ENCODE data around the gene ALOX5AP. TPM values are rescaled to one million over a fixed set of nuclear protein-coding genes. Genes with fewer than 3 reads are reported as not detected.
A peak's percentile ranks its signal among the peaks of the same experiment; 100 is the strongest.

Gene ALOX5AP
- total RNA-seq, 1 donor from 2014 or later, result 65.8 TPM

GRCh38 chr13:30734439-30734838 lies 904 bp upstream of the ALOX5AP start:
- intact Hi-C loops (cut with micrococcal nuclease), result no loop called here
- Mint-ChIP-seq H3K4me3 (peak overlapping the region; percentile 98), H3K27me3 (ENCODE audit: insufficient read depth) (peaks cover 7% of the 10 kb centered on the region), H3K4me1 (ENCODE audit: low read depth) (peaks cover 63% of the 10 kb centered on the region), H3K9me3 (no peaks in the 10 kb centered on the region), H3K27ac (peak overlapping the region; percentile 96), H3K36me3 (ENCODE audit: low read depth) (peaks cover 5% of the 10 kb centered on the region)
- DNase-seq (ENCODE audit: low spot score), result no peak

- Mint-ChIP-seq H3K27ac (peak overlapping the region; percentile 96), H3K27me3 (ENCODE audit: insufficient read depth) (peaks cover 5% of the 10 kb centered on the region), H3K4me1 (ENCODE audit: low read depth) (peaks cover 76% of the 10 kb centered on the region), H3K4me3 (peak overlapping the region; percentile 98), H3K9me3 (no peaks in the 10 kb centered on the region), H3K36me3 (ENCODE audit: low read depth) (peaks cover 10% of the 10 kb centered on the region)
- no peak for DNase-seq (ENCODE audit: low spot score)
- intact Hi-C loops (cut with micrococcal nuclease), result loop anchor here (1.0 to 5.0 kb wide), 3 partner anchors 8 to 131 kb away; no protein-coding TSS in a partner anchor
Observed at GRCh38 chr13:30735872-30736175, 481 bp downstream of the ALOX5AP start.

- H3K27me3 Mint-ChIP-seq (ENCODE audit: insufficient read depth), result peaks cover 5% of the 10 kb centered on the region
- peaks cover 76% of the 10 kb centered on the region for H3K4me1 Mint-ChIP-seq (ENCODE audit: low read depth)
- no peaks in the 10 kb centered on the region for H3K9me3 Mint-ChIP-seq
- H3K36me3 Mint-ChIP-seq (ENCODE audit: low read depth), result peaks cover 10% of the 10 kb centered on the region
- no peak for DNase-seq (ENCODE audit: low spot score)
- intact Hi-C loops (cut with micrococcal nuclease), result loop anchor here (5.0 kb wide), 2 partner anchors 34 to 131 kb away; no protein-coding TSS in a partner anchor
- H3K4me3 Mint-ChIP-seq, result peak overlapping the region; percentile 98
- peak overlapping the region; percentile 84 for H3K27ac Mint-ChIP-seq
Observed at GRCh38 chr13:30736461-30737320, 1.3 kb downstream of the ALOX5AP start.

- peaks cover 2% of the 10 kb centered on the region for H3K27me3 Mint-ChIP-seq (ENCODE audit: insufficient read depth)
- H3K4me3 Mint-ChIP-seq, result peak overlapping the region; percentile 98
- intact Hi-C loops (cut with micrococcal nuclease), result loop anchor here (5.0 kb wide), 2 partner anchors 35 to 130 kb away; no protein-coding TSS in a partner anchor
- H3K27ac Mint-ChIP-seq, result peak overlapping the region; percentile 84
- H3K4me1 Mint-ChIP-seq (ENCODE audit: low read depth), result peaks cover 73% of the 10 kb centered on the region
- peaks cover 10% of the 10 kb centered on the region for H3K36me3 Mint-ChIP-seq (ENCODE audit: low read depth)
- H3K9me3 Mint-ChIP-seq, result no peaks in the 10 kb centered on the region
- no peak for DNase-seq (ENCODE audit: low spot score)
Observed at GRCh38 chr13:30737511-30738337, 2.4 kb downstream of the ALOX5AP start.

DNA sequence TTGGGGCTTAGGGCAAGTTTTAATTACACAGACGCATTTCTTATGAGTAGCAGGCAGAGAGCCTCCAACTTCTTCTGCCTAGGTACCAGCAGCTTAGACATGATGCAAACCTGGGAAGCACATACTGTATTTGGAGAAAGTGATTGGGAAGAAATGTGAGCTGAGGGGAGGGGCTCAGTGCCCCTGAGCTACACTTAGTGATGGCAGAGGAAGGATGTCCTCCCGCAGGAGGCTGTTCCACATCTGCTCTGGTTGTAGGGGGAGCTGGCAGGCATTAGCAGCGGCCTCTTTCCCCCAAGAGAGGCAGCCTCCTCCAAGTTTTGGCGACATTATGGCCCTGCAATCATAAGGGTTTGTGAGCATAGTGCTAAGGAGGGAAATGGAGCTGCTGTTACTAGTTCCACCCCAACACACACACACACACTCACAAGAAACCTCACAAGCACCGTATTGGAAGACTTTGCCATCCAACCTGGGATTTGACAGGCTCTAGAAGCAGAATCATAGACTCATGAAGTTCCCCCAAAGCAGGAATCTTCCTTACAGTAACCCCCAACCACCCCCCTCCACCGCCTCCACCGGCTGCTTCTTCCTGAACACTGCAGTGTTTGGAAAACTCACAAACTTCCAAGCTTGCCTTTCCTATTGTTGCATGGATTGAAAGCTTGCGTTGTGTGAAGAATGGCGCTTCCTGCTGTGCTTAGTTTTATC lies 3.3 kb downstream of the ALOX5AP start:
- Mint-ChIP-seq H3K4me3 (peak overlapping the region; percentile 98), H3K36me3 (ENCODE audit: low read depth) (peaks cover 19% of the 10 kb centered on the region), H3K9me3 (no peaks in the 10 kb centered on the region), H3K4me1 (ENCODE audit: low read depth) (peaks cover 78% of the 10 kb centered on the region), H3K27ac (peak overlapping the region; percentile 81), H3K27me3 (ENCODE audit: insufficient read depth) (peaks cover 2% of the 10 kb centered on the region)
- intact Hi-C loops (cut with micrococcal nuclease), result loop anchor here (5.0 kb wide), 2 partner anchors 36 to 129 kb away; no protein-coding TSS in a partner anchor
- no peak for DNase-seq (ENCODE audit: low spot score)

GRCh38 chr13:30739237-30739528 lies 3.8 kb downstream of the ALOX5AP start:
- Mint-ChIP-seq H3K27ac (peak overlapping the region; percentile 46), H3K9me3 (no peaks in the 10 kb centered on the region)

GRCh38 chr13:30739761-30740642 lies 4.7 kb downstream of the ALOX5AP start:
- H3K27ac Mint-ChIP-seq, result peak overlapping the region; percentile 95
- intact Hi-C loops (cut with micrococcal nuclease), result loop anchor here (1.0 to 5.0 kb wide), 17 partner anchors 27 to 1148 kb away; partner anchors contain the start of genes HMGB1, KATNAL1 and USPL1

More at GRCh38 chr13:30739237-30739528, 3.8 kb downstream of the ALOX5AP start:
- Mint-ChIP-seq H3K4me3 (peak overlapping the region; percentile 66), H3K36me3 (ENCODE audit: low read depth) (peaks cover 23% of the 10 kb centered on the region), H3K4me1 (ENCODE audit: low read depth) (peaks cover 81% of the 10 kb centered on the region), H3K27me3 (ENCODE audit: insufficient read depth) (peaks cover 2% of the 10 kb centered on the region)
- intact Hi-C loops (cut with micrococcal nuclease), result loop anchor here (5.0 kb wide), 2 partner anchors 37 to 128 kb away; no protein-coding TSS in a partner anchor
- no peak for DNase-seq (ENCODE audit: low spot score)

GRCh38 chr13:30742901-30743300 lies 7.6 kb downstream of the ALOX5AP start:
- DNase-seq (ENCODE audit: low spot score), result no peak
- no peaks in the 10 kb centered on the region for H3K27me3 Mint-ChIP-seq (ENCODE audit: insufficient read depth)
- intact Hi-C loops (cut with micrococcal nuclease), result loop anchor here (5.0 kb wide), 3 partner anchors 171 to 1151 kb away; no protein-coding TSS in a partner anchor
- peak overlapping the region; percentile 85 for H3K27ac Mint-ChIP-seq
- H3K36me3 Mint-ChIP-seq (ENCODE audit: low read depth), result peaks cover 47% of the 10 kb centered on the region
- peaks cover 72% of the 10 kb centered on the region for H3K4me1 Mint-ChIP-seq (ENCODE audit: low read depth)
- peak overlapping the region; percentile 27 for H3K4me3 Mint-ChIP-seq
- H3K9me3 Mint-ChIP-seq, result no peaks in the 10 kb centered on the region

More at GRCh38 chr13:30739761-30740642, 4.7 kb downstream of the ALOX5AP start:
- Mint-ChIP-seq H3K4me3 (peak overlapping the region; percentile 83), H3K4me1 (ENCODE audit: low read depth) (peaks cover 81% of the 10 kb centered on the region), H3K36me3 (ENCODE audit: low read depth) (peaks cover 29% of the 10 kb centered on the region), H3K27me3 (ENCODE audit: insufficient read depth) (peaks cover 2% of the 10 kb centered on the region), H3K9me3 (no peaks in the 10 kb centered on the region)
- DNase-seq (ENCODE audit: low spot score), result peak; percentile 68

GRCh38 chr13:30743319-30744055 lies 8.1 kb downstream of the ALOX5AP start:
- peak overlapping the region; percentile 85 for H3K27ac Mint-ChIP-seq
- no peaks in the 10 kb centered on the region for H3K27me3 Mint-ChIP-seq (ENCODE audit: insufficient read depth)
- H3K4me3 Mint-ChIP-seq, result peak overlapping the region; percentile 51
- intact Hi-C loops (cut with micrococcal nuclease), result loop anchor here (1.0 to 5.0 kb wide), 13 partner anchors 8 to 1151 kb away; partner anchors contain the start of genes ALOX5AP and USPL1
- DNase-seq (ENCODE audit: low spot score), result no peak
- no peaks in the 10 kb centered on the region for H3K9me3 Mint-ChIP-seq
- H3K36me3 Mint-ChIP-seq (ENCODE audit: low read depth), result peaks cover 46% of the 10 kb centered on the region
- peaks cover 66% of the 10 kb centered on the region for H3K4me1 Mint-ChIP-seq (ENCODE audit: low read depth)

DNA sequence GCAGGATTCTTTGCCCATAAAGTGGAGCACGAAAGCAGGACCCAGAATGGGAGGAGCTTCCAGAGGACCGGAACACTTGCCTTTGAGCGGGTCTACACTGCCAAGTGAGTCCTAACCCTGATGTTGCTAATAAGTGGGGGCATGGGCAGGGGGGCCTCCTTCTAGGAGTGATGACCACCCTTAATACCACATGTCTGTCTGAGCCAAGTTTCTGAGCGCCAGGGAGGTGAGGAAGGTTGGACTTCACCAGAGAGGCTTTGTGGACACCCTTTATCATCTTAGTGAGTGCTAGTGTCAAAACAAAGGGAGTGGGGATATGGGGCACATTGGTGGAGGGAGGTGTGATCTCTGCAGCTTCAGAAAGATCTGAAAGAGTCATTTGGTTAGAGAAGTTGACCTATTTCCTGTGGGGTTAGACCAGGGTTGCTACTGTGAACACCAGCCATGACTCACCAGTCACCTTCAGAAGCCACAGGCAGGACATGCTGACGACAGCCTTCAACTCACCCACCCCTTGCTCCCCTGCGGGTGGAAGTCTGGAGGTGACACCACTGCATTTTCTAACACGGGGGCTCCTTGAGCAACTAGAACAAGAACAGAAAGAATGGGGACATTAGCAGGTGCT lies 8.8 kb downstream of the ALOX5AP start:
- H3K27ac Mint-ChIP-seq, result peak overlapping the region; percentile 85
- H3K4me1 Mint-ChIP-seq (ENCODE audit: low read depth), result peaks cover 59% of the 10 kb centered on the region
- peak; percentile 84 for DNase-seq (ENCODE audit: low spot score)
- H3K9me3 Mint-ChIP-seq, result no peaks in the 10 kb centered on the region
- peak overlapping the region; percentile 51 for H3K4me3 Mint-ChIP-seq
- peaks cover 53% of the 10 kb centered on the region for H3K36me3 Mint-ChIP-seq (ENCODE audit: low read depth)
- intact Hi-C loops (cut with micrococcal nuclease), result loop anchor here (1.0 to 5.0 kb wide), 13 partner anchors 9 to 1152 kb away; partner anchors contain the start of genes ALOX5AP and USPL1
- H3K27me3 Mint-ChIP-seq (ENCODE audit: insufficient read depth), result no peaks in the 10 kb centered on the region

All from activated T-helper 1 cell treated with anti-CD3 and anti-CD28 coated beads, Interleukin-12 subunit alpha, Interleukin-12 subunit beta, Interleukin-2, Interleukin-4 antibody, amounts not matched to agents 30 ng/mL and 10 ng/mL and 1 ng/mL, durations not matched to agents 14 hours and 24 hours and 36 hours (primary cell).